Activated CD4-positive, alpha-beta T cell treated with anti-CD3 and anti-CD28 coated beads for 24 hours (primary cell): ENCODE measurements around the gene ERICH6B.

Source experiments
- DNase-seq, 2 donors: peaks; one replicate each; pipeline ENCODE4 v3.0.0-alpha.2; 2020; ENCODE audit warnings: low read depth in 2 of 2

The ERICH6B gene

DNA sequence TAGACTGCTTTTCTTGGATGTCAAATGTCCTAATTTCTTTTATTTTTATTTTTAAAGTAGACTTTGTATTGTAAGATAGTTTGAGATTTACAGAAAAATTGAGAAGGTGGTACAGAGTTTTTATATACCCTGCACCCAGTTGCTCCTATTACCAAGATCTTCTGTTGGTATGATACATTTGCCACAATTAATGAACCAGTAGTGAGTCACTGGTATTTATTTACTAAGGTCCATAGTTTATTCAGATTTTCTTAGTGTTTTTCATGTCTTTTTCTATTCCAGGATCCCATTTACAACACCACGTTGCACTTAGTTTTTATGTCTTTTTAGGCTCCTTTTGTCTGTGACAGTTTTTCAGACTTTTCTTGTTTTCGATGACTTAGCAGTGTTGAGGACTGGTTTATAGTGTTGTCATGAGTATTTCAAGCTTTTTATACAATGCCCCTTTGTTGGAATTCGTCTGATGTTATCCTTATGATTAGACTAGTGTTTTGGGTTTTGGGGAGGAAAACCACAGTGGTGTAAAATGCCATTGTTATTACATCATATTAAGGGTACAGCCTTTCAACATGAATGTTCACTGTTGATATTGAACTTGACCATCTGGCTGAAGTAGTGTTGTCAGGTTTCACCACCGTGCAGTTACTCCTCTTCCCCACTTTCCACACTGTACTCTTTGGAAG, 114.9 kb downstream of the ERICH6B start:
- DNase-seq = no peak

- DNase-seq = no peak
Measured at GRCh38 chr13:45496942-45497341, 118.6 kb downstream of the ERICH6B start.

- DNase-seq = no peak
Measured at GRCh38 chr13:45492538-45492937, 123.0 kb downstream of the ERICH6B start.
